HepG2 (cell line): ENCODE measurements around the gene LRRC3C. TPM values are rescaled to one million over a fixed set of nuclear protein-coding genes. Genes with fewer than 3 reads are reported as not detected.

ENCODE experiments used
- ATAC-seq: fragments of 200-7000 bp; cut with Tn5 transposase; 3 replicates; pipeline ENCODE4 v1.9.1; 2020; ENCODE audit warnings: mild to moderate bottlenecking, moderate library complexity
- BruUV-seq: library from RNA; stranded (reverse); fragments of 400-500 nt; replicated peaks from 2 replicates; lab custom pipeline; 2021; lab: Mats Ljungman, UMichigan
- CTCF ChIA-PET: fragments of 300-600 bp; formaldehyde crosslinking; extraction: SDS; loops from one replicate; lab custom pipeline; 2021; ENCODE audit warnings: low total read pairs, inconsistent platforms, low intra/inter-chr PET ratio; lab: Yijun Ruan, JAX
- POLR2A ChIA-PET: fragments of 350-600 bp; sonication (Branson Sonifier 250); formaldehyde crosslinking; loops from one replicate; lab custom pipeline; 2020; ENCODE audit warnings: antibody characterized with exemption, inconsistent platforms; lab: Yijun Ruan, JAX
- DNase-seq: peaks from one replicate; pipeline ENCODE4 v3.0.0-alpha.2; 2015; ENCODE audit warnings: low spot score
- FAIRE-seq: peaks from 3 replicates; lab custom pipeline; 2011; peaks lifted over from hg19 to GRCh38; lab: Jason Lieb, UNC
- H2AFZ ChIP-seq: one replicate; pipeline ENCODE4 v1.6.1; 2011; ENCODE audit warnings: low read length, inconsistent platforms
- H3K27ac ChIP-seq: fragments of 300-600 bp; 3 replicates; pipeline ENCODE4 v1.8.0; 2011; ENCODE audit warnings: mixed run types, mild to moderate bottlenecking, mixed read lengths, low read length, inconsistent platforms; ENCODE audit not compliant: insufficient read depth; ENCODE audit errors: extremely low read length
- H3K27me3 ChIP-seq, 2 experiments: fragments of 200-600 bp in 1 of 2; 2 replicates in 1 of 2; 3 replicates in 1 of 2; pipeline versions ENCODE4 v1.6.0 to v1.8.0; 2011; ENCODE audit warnings: low read length in 2 of 2, mild to moderate bottlenecking in 2 of 2, moderate library complexity in 2 of 2, inconsistent platforms in 1 of 2; ENCODE audit not compliant: insufficient read depth in 2 of 2, control insufficient read depth in 1 of 2
- H3K36me3 ChIP-seq, 2 experiments: fragments of 200-600 bp in 1 of 2; replicated peaks in 1 of 2; 2 replicates in 1 of 2; 3 replicates in 1 of 2; pipeline versions ENCODE4 v1.5.1 to v1.8.0; 2011; ENCODE audit warnings: low read length in 2 of 2, inconsistent platforms in 1 of 2; ENCODE audit not compliant: insufficient read depth in 2 of 2, control insufficient read depth in 1 of 2
- H3K4me1 ChIP-seq: 2 replicates; pipeline ENCODE4 v1.5.1; 2012; ENCODE audit warnings: low read length, inconsistent platforms; ENCODE audit not compliant: insufficient read depth
- H3K4me2 ChIP-seq: 2 replicates; pipeline ENCODE4 v1.6.0; 2011; ENCODE audit warnings: low read depth, low read length, inconsistent platforms
- H3K4me3 ChIP-seq, 3 experiments: fragments of 200-600 bp in 1 of 3; sonication (generic), shearing (Covaris generic) in 1 of 3; replicated peaks in 1 of 3; 2 replicates each; pipeline ENCODE4 v1.5.1; 2011 to 2016; ENCODE audit warnings: low read length in 3 of 3, inconsistent platforms in 2 of 3, low read depth in 2 of 3, mild to moderate bottlenecking in 2 of 3, control low read depth in 1 of 3, mixed read lengths in 1 of 3; ENCODE audit not compliant: insufficient read depth in 1 of 3
- H3K79me2 ChIP-seq: one replicate; pipeline ENCODE4 v1.6.1; 2011; ENCODE audit warnings: low read length, inconsistent platforms; ENCODE audit not compliant: insufficient read depth
- H3K9ac ChIP-seq: 2 replicates; pipeline ENCODE4 v1.6.0; 2011; ENCODE audit warnings: mild to moderate bottlenecking, low read depth, low read length, inconsistent platforms; ENCODE audit not compliant: insufficient read depth
- H3K9me3 ChIP-seq: 2 replicates; pipeline ENCODE4 v1.5.1; 2012; ENCODE audit warnings: mild to moderate bottlenecking, low read length
- H4K20me1 ChIP-seq: 2 replicates; pipeline ENCODE4 v1.6.0; 2011; ENCODE audit warnings: inconsistent platforms, mild to moderate bottlenecking, low read length, moderate library complexity; ENCODE audit not compliant: insufficient read depth
- ELF4 ChIP-seq: sonication (generic); formaldehyde crosslinking; IDR thresholded peaks from 2 replicates; pipeline ENCODE4 v1.5.0; 2020; ENCODE audit warnings: missing genetic modification reagents, mild to moderate bottlenecking, moderate library complexity, borderline replicate concordance
- HOXA7 ChIP-seq: sonication (generic); formaldehyde crosslinking; IDR thresholded peaks from 2 replicates; pipeline ENCODE4 v1.8.1; 2022; ENCODE audit warnings: mild to moderate bottlenecking, missing genetic modification reagents, moderate library complexity
- MZF1 ChIP-seq: sonication (generic); formaldehyde crosslinking; IDR thresholded peaks from 2 replicates; pipeline ENCODE4 v1.8.1; 2023; ENCODE audit warnings: mild to moderate bottlenecking, missing genetic modification reagents, borderline replicate concordance
- REST ChIP-seq, 2 experiments: IDR thresholded peaks; 2 replicates each; pipeline ENCODE4 v1.6.1; 2011 to 2012; ENCODE audit warnings: low read length in 2 of 2, borderline replicate concordance in 1 of 2, low read depth in 1 of 2, mild to moderate bottlenecking in 1 of 2, moderate library complexity in 1 of 2
- RNF2 ChIP-seq: fragments of 450-650 bp; conservative IDR thresholded peaks from 2 replicates; pipeline ENCODE4 v1.6.1; 2016; ENCODE audit warnings: low read depth
- SAP130 ChIP-seq: IDR thresholded peaks from 2 replicates; pipeline ENCODE4 v1.6.1; 2016; ENCODE audit warnings: low read depth
- U2AF1 ChIP-seq: fragments of 200-400 bp; formaldehyde crosslinking; optimal IDR thresholded peaks from 2 replicates; pipeline ENCODE3; 2017; ENCODE audit warnings: mild to moderate bottlenecking, low read depth, low read length
- ZBTB21 ChIP-seq: sonication (generic); formaldehyde crosslinking; IDR thresholded peaks from 2 replicates; pipeline ENCODE4 v1.4.0; 2020; ENCODE audit warnings: missing genetic modification reagents
- ZNF318 ChIP-seq: sonication (generic); formaldehyde crosslinking; IDR thresholded peaks from 2 replicates; pipeline ENCODE4 v1.4.0; 2020; ENCODE audit warnings: mild to moderate bottlenecking, missing genetic modification reagents
- ZNF563 ChIP-seq: sonication (generic); formaldehyde crosslinking; IDR thresholded peaks from 2 replicates; pipeline ENCODE4 v1.8.0; 2022; ENCODE audit warnings: mild to moderate bottlenecking, moderate library complexity, missing genetic modification reagents
- ZSCAN21 ChIP-seq: sonication (generic); formaldehyde crosslinking; IDR thresholded peaks from 2 replicates; pipeline ENCODE4 v1.8.0; 2022; ENCODE audit warnings: mild to moderate bottlenecking, missing genetic modification reagents, moderate library complexity, borderline replicate concordance
- WGBS: methylation state at CpG from one replicate; pipeline ENCODE4 v1.1.6; 2017; ENCODE audit warnings: low lambda C conversion rate; 5-methylcytosine and 5-hydroxymethylcytosine counted together
- in situ Hi-C: cut with HindIII; loops from 2 replicates; pipeline ENCODE4 v1.10.0; 2017; ENCODE audit warnings: low pct_unique_long_range_greater_than_20kb; ENCODE audit not compliant: extremely low pct_ligation_motif_present
- intact Hi-C: fragments of 100-400 bp; cut with micrococcal nuclease; formaldehyde crosslinking; loops from one replicate; pipeline ENCODE4 v1.10.0; 2022; ENCODE audit not compliant: unreplicated experiment
- polyA plus RNA-seq, 8 experiments: library from polyadenylated mRNA; depleted of rRNA in 3 of 8; stranded (reverse) in 7 of 8; unstranded in 1 of 8; fragments of >200 nt; fragmentation: Illumina TruSeq in 4 of 8; extraction: Trizol in 4 of 8; gene quantifications; 2 replicates each; pipeline versions ENCODE4 v1.2.1 to v1.2.3, GENCODE V29; 2011 to 2016; ENCODE audit warnings: low read depth in 4 of 8, missing spikeins in 1 of 8, mixed read lengths in 1 of 8; ENCODE audit not compliant: insufficient read depth in 1 of 8
- total RNA-seq, 5 experiments: library from RNA; depleted of rRNA; stranded (reverse); fragments of >200 nt; fragmentation: Illumina TruSeq; extraction: Trizol; gene quantifications; 2 replicates each; pipeline ENCODE4 v1.2.3, GENCODE V29; 2016; ENCODE audit warnings: low read depth in 1 of 5

Gene LRRC3C
- total and polyA plus RNA-seq, 2 of the 13 experiments (the other 11 are each of a cell fraction or from before 2014, with no cell fraction given), result 0.17 TPM; not detected in 1

- TF ChIP-seq HOXA7 (CRISPR knock-in tag) (no peak), ZNF563 (CRISPR knock-in tag) (no peak)
Observed at GRCh38 chr17:39954876-39955275, 27.3 kb downstream of the LRRC3C start (continued).

GRCh38 chr17:39955726-39956225 is 28.2 kb downstream of the LRRC3C start:
- WGBS, result 41% methylated on average over 4 of the region's 4 CpGs
- POLR2A ChIA-PET, result no interaction called here
- CTCF ChIA-PET, result no interaction called here
- in situ Hi-C loops (no loop called here), intact Hi-C loops (no loop called here)
- Histone ChIP-seq H4K20me1 (no peaks in the 10 kb centered on the region), H3K4me2 (no peak overlapping the region), H3K27ac (no peak overlapping the region), H3K36me3 (no peaks in the 10 kb centered on the region), H3K9ac (no peak overlapping the region), H3K9me3 (no peaks in the 10 kb centered on the region), H3K27me3 (peaks cover 0 to 14% of the 10 kb centered on the region in 2 experiments; a peak in 3 of 5 replicates), H3K4me3 (no peak overlapping the region), H3K79me2 (no peaks in the 10 kb centered on the region), H3K4me1 (peaks cover 59% of the 10 kb centered on the region), H2AFZ (no peak overlapping the region)
- ATAC-seq (no peak), FAIRE-seq (no peak), DNase-seq (no peak)
- no TSS peak for BruUV-seq
- TF ChIP-seq ZNF318 (CRISPR knock-in tag) (no peak), SAP130 (CRISPR knock-in tag) (no peak), ELF4 (CRISPR knock-in tag) (no peak), REST (IDR thresholded peaks at IDR 0.05; ENCODE audit: borderline replicate concordance in 1 of 2, low read depth in 1 of 2, low read length in 2 of 2) (no peak), ZSCAN21 (CRISPR knock-in tag) (no peak), ZBTB21 (CRISPR knock-in tag) (no peak), RNF2 (no peak), MZF1 (no peak), U2AF1 (no peak)
